GM13977 (cell line): ENCODE results near the gene F2RL2.

Experiments
- DNase-seq: peaks from one replicate; pipeline ENCODE4 v3.0.0; 2012; ENCODE audit warnings: low spot score
- in situ Hi-C: fragments of 300-500 bp; cut with MboI; formaldehyde crosslinking; loops from one replicate; pipeline ENCODE4 v1.12.0; 2022; ENCODE audit warnings: low sequenced_read_pairs, low pct_unique_long_range_greater_than_20kb, mixed read lengths, inconsistent platforms; ENCODE audit not compliant: unreplicated experiment
- TF ChIP-seq, protein P1 (sequence below): IDR thresholded peaks from 2 replicates; pipeline ENCODE4 v1.5.1; 2012; ENCODE audit warnings: mild to moderate bottlenecking, control low read depth; ENCODE audit not compliant: insufficient read depth; ENCODE audit errors: extremely low read depth, missing control alignments

Gene F2RL2, protein sequence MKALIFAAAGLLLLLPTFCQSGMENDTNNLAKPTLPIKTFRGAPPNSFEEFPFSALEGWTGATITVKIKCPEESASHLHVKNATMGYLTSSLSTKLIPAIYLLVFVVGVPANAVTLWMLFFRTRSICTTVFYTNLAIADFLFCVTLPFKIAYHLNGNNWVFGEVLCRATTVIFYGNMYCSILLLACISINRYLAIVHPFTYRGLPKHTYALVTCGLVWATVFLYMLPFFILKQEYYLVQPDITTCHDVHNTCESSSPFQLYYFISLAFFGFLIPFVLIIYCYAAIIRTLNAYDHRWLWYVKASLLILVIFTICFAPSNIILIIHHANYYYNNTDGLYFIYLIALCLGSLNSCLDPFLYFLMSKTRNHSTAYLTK

GRCh38 chr5:76622973-76623596 is at the start of gene F2RL2:
TSS of gene F2RL2 (minus strand) at chr5:76623403. CDS start at chr5:76623230, 173 bp downstream.
- TF ChIP-seq, protein P1, sequence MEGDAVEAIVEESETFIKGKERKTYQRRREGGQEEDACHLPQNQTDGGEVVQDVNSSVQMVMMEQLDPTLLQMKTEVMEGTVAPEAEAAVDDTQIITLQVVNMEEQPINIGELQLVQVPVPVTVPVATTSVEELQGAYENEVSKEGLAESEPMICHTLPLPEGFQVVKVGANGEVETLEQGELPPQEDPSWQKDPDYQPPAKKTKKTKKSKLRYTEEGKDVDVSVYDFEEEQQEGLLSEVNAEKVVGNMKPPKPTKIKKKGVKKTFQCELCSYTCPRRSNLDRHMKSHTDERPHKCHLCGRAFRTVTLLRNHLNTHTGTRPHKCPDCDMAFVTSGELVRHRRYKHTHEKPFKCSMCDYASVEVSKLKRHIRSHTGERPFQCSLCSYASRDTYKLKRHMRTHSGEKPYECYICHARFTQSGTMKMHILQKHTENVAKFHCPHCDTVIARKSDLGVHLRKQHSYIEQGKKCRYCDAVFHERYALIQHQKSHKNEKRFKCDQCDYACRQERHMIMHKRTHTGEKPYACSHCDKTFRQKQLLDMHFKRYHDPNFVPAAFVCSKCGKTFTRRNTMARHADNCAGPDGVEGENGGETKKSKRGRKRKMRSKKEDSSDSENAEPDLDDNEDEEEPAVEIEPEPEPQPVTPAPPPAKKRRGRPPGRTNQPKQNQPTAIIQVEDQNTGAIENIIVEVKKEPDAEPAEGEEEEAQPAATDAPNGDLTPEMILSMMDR, result no peak
- no peak for DNase-seq
- in situ Hi-C loops, result no loop called here

GRCh38 chr5:76672242-76672641 is 49.0 kb upstream of the F2RL2 start:
- in situ Hi-C loops, result no loop called here
- TF ChIP-seq, protein P1, result no peak
- DNase-seq, result no peak

DNA sequence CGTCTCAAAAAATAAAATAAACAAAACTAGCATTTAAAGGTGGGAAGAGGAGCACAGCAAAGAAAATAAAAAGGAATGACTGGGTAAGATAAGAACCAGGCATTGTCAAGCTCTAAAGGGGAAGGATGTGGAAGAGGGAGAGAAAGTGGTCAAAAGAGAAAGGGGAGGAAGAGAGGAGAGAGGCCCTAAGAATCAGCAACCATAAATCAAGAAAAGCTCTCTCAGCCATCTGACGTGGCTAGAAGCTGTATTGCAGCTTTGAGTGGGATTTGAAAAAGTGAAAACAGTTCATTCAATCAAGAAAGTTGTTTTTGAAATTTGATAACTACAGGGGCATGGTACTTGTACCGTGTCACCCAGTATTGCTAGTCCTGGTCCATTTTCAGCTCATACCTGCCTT is 47.3 kb upstream of the F2RL2 start:
- TF ChIP-seq, protein P1, result no peak
- in situ Hi-C loops, result no loop called here
- DNase-seq, result no peak

GRCh38 chr5:76669245-76669644 is 46.0 kb upstream of the F2RL2 start:
- DNase-seq, result no peak
- in situ Hi-C loops, result no loop called here
- TF ChIP-seq, protein P1, result no peak

- in situ Hi-C loops, result no loop called here
- TF ChIP-seq, protein P1, result no peak
- no peak for DNase-seq
These were observed 44.3 kb upstream of the F2RL2 start for GRCh38 chr5:76667495-76667894.

- TF ChIP-seq, protein P1, result no peak
- no peak for DNase-seq
- in situ Hi-C loops, result no loop called here
These were observed 40.9 kb upstream of the F2RL2 start for GRCh38 chr5:76664079-76664478.
